GM10266 (cell line): Measurements from ENCODE around the gene SDK1.

ENCODE experiments used
- DNase-seq: peaks from one replicate; pipeline ENCODE4 v3.0.0; 2012; ENCODE audit errors: extremely low spot score
- TF ChIP-seq, protein P1 (sequence below): IDR thresholded peaks from 2 replicates; pipeline ENCODE4 v1.5.1; 2012; ENCODE audit warnings: mild to moderate bottlenecking, low read depth; ENCODE audit not compliant: control insufficient read depth, insufficient read depth; ENCODE audit errors: missing control alignments

The SDK1 gene

DNA sequence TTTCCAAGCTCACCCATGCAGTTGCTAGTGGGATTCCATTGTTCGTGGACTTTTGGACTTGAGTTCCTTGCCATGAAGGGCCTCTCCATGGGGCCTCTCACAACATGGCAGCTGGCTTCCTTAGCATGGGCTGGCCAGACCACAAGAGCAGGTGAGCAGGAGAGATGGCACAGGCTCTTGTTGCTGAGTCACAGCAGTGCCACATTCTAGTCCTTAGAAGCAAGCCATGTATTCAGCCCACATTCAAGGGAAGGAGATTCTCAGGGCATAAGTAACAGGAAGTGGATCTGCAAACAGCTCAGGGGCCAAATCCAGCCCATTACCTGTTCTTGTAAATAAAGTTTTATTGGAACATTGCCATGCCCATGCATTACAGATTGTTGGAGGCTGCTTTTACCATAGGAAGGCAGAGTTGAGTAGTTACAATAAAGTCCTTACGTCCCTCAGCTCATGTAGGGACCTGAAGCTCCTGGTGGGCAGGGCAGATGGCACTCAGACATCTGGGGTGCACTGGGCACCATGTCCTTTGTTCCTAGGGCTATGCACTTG, 899.6 kb downstream of the SDK1 start:
- TF ChIP-seq, protein P1, sequence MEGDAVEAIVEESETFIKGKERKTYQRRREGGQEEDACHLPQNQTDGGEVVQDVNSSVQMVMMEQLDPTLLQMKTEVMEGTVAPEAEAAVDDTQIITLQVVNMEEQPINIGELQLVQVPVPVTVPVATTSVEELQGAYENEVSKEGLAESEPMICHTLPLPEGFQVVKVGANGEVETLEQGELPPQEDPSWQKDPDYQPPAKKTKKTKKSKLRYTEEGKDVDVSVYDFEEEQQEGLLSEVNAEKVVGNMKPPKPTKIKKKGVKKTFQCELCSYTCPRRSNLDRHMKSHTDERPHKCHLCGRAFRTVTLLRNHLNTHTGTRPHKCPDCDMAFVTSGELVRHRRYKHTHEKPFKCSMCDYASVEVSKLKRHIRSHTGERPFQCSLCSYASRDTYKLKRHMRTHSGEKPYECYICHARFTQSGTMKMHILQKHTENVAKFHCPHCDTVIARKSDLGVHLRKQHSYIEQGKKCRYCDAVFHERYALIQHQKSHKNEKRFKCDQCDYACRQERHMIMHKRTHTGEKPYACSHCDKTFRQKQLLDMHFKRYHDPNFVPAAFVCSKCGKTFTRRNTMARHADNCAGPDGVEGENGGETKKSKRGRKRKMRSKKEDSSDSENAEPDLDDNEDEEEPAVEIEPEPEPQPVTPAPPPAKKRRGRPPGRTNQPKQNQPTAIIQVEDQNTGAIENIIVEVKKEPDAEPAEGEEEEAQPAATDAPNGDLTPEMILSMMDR: no peak

DNA sequence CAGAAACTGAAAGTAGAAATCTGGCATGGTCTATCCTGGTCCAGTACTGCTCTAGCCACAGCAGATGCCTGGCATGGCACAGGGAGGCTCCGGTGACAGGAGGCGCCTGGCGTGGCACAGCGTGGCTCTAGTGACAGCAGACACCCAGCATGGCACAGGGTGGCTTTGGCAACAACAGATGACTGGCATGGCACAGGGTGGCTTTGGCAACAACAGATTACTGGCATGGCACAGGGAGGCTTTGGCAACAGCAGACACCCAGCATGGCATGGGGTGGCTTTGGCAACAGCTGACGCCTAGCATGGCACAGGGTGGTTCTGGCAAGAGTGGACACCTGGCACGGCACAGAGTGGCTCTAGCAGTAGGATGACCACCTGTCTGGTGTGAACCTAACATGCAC, 900.5 kb downstream of the SDK1 start:
- DNase-seq: no peak
- TF ChIP-seq, protein P1: no peak

More for the DNA sequence above, 899.6 kb downstream of the SDK1 start:
- DNase-seq: no peak

DNA sequence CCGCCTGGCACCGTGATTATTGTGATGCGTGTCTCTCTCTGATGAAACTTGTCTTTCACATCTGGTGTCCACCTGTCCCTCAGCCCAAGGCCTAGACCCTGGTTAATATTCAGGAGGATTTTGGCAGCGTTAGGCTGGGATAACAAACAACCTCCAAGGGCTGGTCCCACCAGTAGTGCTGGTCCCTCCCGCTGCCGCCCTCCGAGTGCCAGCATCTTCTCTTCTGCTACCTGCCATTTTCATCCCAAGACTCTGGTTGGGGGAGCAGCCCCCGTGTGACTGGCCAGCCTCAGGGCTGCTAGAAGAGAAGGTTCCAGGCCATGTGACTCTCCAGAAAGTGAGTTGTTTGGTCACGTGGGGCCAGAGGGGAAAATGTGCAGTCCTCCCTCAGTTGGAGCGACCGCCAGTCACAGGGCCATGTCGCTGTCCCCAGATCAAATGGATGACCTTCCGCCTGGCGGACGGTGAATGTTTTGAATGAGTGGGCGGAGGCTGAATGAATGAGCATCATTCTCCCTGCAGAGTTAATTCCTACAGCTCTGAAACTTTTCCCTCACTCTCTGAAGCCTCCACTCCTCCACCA, 901.2 kb downstream of the SDK1 start:
- DNase-seq: no peak

DNA sequence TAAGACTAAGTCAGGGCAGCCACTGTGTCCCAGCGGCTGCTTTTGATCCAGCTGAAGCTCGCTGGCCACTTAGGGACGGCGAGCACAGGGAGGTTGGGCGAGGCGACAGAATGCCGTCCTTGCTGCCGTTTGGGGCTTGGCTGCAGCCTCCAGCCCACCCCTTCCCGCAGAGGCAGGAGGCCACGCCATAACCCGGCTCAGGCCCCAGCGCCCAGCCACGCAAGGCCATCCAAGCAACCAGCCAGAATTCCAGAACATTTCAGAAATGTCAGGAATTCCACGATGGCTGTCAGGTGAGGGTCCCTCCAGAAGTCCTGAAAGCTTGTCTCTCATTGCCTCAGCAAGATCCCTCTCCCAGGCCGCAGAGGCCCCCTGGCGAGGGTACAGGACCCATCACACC, 901.9 kb downstream of the SDK1 start:
- TF ChIP-seq, protein P1: no peak
- DNase-seq: no peak

More for the DNA sequence above, 901.2 kb downstream of the SDK1 start:
- TF ChIP-seq, protein P1: no peak

DNA sequence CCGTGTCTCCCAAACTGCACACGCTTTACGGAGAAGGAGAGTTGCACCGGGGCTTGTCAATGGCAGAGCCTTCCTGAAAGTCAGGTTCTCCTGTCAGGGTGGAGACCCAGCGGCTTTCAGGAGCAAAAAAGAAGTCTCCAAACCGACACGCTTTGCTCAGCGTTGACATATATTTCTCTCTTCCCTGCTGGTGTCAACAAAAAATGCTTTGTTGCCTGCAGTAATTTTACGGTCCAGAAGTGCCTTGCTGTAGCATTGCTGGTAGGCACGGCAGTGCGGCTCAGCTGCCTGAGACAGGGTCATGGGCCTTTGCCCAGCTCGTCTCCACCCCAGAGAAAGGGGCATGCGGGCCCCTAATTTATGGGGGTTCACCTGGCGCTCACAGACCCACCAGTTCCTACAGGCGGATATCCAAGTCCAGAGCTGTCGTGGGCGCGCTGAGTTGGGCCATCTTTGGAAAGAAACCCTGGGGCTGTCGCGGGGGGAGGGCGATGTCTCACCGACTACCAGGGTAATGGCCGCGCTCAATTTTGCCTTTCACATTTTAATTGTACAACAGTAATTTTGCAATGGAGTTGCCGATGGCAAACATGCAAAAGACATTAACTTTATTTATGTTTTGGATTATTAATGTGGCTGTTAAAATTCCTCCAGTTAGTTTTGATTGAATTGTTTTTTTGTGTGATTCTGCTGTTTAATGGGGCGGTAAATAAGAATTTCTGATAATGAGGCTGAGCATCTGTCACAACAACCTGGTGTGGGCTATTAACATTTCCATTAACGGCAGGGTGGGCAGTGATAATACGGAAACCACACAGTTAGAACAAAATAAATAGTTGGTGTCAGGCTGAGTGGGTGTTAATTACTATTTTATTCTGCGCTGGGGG, 902.8 kb downstream of the SDK1 start:
- TF ChIP-seq, protein P1: no peak
- no peak for DNase-seq

DNA sequence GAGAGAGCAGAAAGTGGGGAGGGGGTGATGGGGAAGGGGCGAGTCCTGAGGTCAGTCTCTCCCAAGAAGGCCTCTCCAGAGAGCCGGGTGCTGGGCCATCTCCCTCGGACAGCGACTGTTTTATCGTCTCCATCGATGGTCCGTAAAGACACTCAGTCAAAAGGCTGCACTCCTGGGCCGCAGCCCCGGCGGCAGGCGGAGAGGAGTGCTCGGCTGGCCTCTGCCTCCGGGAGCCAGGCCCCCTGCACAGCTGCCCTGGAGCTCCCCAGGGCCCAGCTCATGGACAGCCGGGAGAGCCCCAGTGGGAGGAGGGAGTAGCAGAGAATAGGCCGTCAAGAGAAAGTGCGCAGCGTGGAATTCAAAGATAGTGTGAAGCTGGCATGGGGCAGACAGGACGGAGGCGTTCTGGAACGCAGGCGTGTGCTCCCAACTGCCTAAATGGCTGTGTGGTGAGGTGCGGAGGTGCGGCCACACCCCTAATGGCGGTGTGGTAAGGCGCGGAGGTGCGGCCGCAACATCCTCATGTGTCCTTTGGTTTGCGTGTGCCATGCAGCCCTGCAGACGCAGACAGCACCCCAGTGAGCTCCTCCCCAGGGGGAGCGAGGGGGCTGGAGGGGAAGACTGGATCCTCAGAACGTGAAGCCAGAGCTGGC, 903.6 kb downstream of the SDK1 start:
- DNase-seq: no peak
- TF ChIP-seq, protein P1: no peak

GRCh38 chr7:4205828-4206227, 904.8 kb downstream of the SDK1 start:
- TF ChIP-seq, protein P1: no peak
- no peak for DNase-seq
